RWPE1 (cell line): ENCODE data around the gene EVI2B.

Experiments
- CTCF ChIA-PET: fragments of 350-600 bp; sonication (Branson Sonifier 250); formaldehyde crosslinking; extraction: SDS; loops from one replicate; lab custom pipeline; 2021; lab: Yijun Ruan, JAX
- POLR2A ChIA-PET: fragments of 400-600 bp; formaldehyde crosslinking; extraction: SDS; loops from one replicate; lab custom pipeline; 2020; ENCODE audit warnings: antibody characterized with exemption; ENCODE audit not compliant: low non-redundant PET; lab: Yijun Ruan, JAX
- DNase-seq: peaks from one replicate; pipeline ENCODE4 v3.0.0; 2012; ENCODE audit warnings: low spot score
- H3K27ac ChIP-seq: fragments of 450-650 bp; 2 replicates; pipeline ENCODE4 v1.5.1; 2017
- CTCF ChIP-seq: fragments of 450-650 bp; conservative IDR thresholded peaks from 2 replicates; pipeline ENCODE4 v1.5.1; 2017; ENCODE audit warnings: low read depth, mild to moderate bottlenecking

EVI2B gene

GRCh38 chr17:31299624-31300023 lies 14.2 kb downstream of the EVI2B start:
- DNase-seq: no peak
- no peak overlapping the region for H3K27ac ChIP-seq
- POLR2A ChIA-PET: no interaction called here
- CTCF ChIA-PET: no interaction called here
- no peak for TF ChIP-seq CTCF

- POLR2A ChIA-PET: no interaction called here
- TF ChIP-seq CTCF: no peak
- no peak within 1 kb of the TSS for H3K27ac ChIP-seq
- no peak for DNase-seq
- CTCF ChIA-PET: no interaction called here
Measured at GRCh38 chr17:31297090-31297489, 16.8 kb downstream of the EVI2B start, which contains the start of gene OMG. TSS of gene OMG (minus strand) at chr17:31297239. CDS start at chr17:31296331, 908 bp downstream.

- POLR2A ChIA-PET: no interaction called here
- CTCF ChIA-PET: no interaction called here
- TF ChIP-seq CTCF: no peak
- H3K27ac ChIP-seq: no peak overlapping the region
- DNase-seq: no peak
Measured at GRCh38 chr17:31296142-31296541, 17.7 kb downstream of the EVI2B start.

- no peak for TF ChIP-seq CTCF
- no peak for DNase-seq
- CTCF ChIA-PET: no interaction called here
- no peak overlapping the region for H3K27ac ChIP-seq
- POLR2A ChIA-PET: interaction anchor here (0.5 kb wide), 1 partner anchor 13 kb away, joined by 5 read pairs; no protein-coding TSS in a partner anchor
Measured at GRCh38 chr17:31295489-31295871, 18.4 kb downstream of the EVI2B start.

- POLR2A ChIA-PET: interaction anchor here (0.5 kb wide), 1 partner anchor 12 kb away, joined by 5 read pairs; no protein-coding TSS in a partner anchor
- TF ChIP-seq CTCF: no peak
- no peak overlapping the region for H3K27ac ChIP-seq
- CTCF ChIA-PET: no interaction called here
- DNase-seq: no peak
Measured at GRCh38 chr17:31294820-31295488, 18.9 kb downstream of the EVI2B start.

- no peak overlapping the region for H3K27ac ChIP-seq
- POLR2A ChIA-PET: no interaction called here
- TF ChIP-seq CTCF: no peak
- CTCF ChIA-PET: interaction anchor here (1.3 kb wide), 1 partner anchor 25 kb away, joined by 4 read pairs; no protein-coding TSS in a partner anchor
- no peak for DNase-seq
Measured at GRCh38 chr17:31294231-31294630, 19.6 kb downstream of the EVI2B start.
